SW 1271 (cell line): ENCODE results near the gene UGGT1.

Experiments
- DNase-seq, 2 experiments: peaks; one replicate each; lab custom pipeline; 2025; lab: John Stamatoyannopoulos, UW

Gene UGGT1

GRCh38 chr2:128108166-128108565 is 17.2 kb downstream of the UGGT1 start:
- DNase-seq: no peak

- no peak for DNase-seq
These were observed 18.2 kb downstream of the UGGT1 start for GRCh38 chr2:128109243-128109642.

- DNase-seq: no peak
These were observed 25.1 kb downstream of the UGGT1 start for GRCh38 chr2:128115921-128116623.

GRCh38 chr2:128134573-128134972 is 43.6 kb downstream of the UGGT1 start:
- DNase-seq: no peak

DNA sequence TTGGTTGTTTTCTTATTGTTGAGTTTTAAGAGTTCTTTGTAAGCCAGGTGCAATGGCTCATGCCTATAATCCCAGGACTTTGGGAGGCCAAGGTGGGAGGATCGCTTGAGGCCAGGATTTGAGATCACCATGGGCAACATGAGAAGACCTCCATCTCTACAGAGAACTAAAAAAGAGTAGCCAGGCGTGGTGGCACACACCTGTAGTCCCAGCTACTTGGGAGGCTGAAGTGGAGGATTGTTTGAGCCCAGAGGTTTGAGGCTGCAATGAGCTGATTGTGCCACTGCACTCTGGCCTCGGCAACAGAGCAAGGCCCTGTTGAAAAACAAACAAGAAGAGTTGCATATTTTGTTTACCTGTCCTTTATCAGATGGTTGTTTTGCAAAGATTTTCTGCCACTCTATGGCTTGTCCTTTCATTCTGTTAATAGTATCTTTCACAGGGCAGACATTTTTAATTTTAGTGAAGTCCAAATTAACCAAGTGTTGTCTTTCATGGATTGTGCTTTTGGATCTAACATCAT is 46.2 kb downstream of the UGGT1 start:
- no peak for DNase-seq

GRCh38 chr2:128139624-128140023 is 48.6 kb downstream of the UGGT1 start:
- DNase-seq: no peak

DNA sequence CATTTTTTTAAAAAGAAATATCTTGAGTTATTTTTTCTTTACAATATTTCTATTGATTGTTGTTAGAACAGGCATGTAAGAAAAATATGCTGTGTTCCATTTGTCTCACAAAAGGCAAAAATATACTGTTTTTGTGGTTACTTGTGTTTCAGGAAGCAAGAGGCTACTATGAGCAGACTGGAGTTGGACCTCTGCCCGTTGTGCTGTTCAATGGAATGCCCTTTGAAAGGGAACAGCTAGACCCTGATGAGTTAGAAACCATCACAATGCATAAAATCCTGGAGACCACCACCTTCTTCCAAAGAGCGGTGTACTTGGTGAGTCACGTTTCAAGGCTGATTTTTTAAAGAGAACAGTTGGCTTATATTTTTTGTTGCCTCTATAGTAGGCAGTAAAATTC is 54.7 kb downstream of the UGGT1 start:
- DNase-seq: no peak

DNA sequence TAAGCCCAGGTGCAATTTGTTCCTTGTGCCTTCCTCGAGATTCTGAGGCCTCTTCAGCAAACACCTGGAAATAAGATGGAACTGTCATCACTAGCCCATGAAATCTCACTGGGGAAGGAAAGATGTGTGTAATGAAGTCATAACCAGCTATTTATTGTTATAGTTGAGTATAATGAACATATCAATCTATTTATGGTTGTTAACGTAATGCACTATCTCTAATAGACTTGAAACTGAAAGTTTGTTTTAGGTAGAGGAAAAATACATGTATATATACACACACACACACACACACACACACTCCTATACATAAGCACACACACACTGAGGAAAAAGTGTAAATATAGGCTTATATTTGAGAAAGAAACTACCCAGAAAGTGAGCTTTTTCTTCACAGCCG is 62.8 kb downstream of the UGGT1 start:
- DNase-seq: no peak

- DNase-seq: no peak
These were observed 63.2 kb downstream of the UGGT1 start for GRCh38 chr2:128154225-128154624.

DNA sequence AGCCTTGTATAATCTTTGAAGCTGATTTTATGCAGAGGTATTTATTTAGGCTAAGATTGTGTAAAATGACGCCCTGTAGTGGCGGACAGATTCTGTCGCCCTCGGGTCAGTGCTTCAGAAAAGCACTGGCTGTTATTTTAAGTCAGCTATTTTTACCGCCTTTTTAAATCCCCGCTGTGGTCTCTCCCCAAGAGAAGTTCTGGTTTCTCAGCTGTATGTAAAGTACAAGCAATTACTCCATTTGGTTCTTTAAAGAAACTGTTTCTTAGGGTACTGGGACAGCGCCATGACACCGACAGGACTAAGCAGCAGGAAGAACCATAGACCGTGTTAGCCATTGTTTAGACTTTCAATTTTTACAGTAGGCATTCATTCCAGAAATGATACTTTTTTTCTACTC is 65.0 kb downstream of the UGGT1 start:
- no peak for DNase-seq

DNA sequence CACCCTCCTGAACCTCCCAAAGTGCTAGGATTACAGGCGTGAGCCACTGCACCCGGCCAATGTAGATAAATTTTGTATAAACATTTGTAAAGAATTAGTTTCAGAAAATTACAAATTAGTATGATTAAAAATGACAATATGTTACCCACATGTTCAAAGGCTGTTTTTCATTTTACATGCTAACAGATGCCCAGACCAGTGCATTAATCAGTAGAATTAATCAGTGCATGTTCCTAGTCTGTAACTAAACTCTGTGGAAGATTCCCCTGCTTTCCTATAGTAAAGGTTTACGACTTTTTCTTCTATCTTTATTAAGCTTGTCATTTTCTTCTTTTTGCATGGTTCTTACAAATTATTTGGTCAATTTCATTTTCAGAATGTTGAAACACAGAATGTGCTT is 65.8 kb downstream of the UGGT1 start:
- DNase-seq: no peak

GRCh38 chr2:128157644-128158043 is 66.6 kb downstream of the UGGT1 start:
- DNase-seq: no peak

GRCh38 chr2:128158176-128158575 is 67.2 kb downstream of the UGGT1 start:
- no peak for DNase-seq

DNA sequence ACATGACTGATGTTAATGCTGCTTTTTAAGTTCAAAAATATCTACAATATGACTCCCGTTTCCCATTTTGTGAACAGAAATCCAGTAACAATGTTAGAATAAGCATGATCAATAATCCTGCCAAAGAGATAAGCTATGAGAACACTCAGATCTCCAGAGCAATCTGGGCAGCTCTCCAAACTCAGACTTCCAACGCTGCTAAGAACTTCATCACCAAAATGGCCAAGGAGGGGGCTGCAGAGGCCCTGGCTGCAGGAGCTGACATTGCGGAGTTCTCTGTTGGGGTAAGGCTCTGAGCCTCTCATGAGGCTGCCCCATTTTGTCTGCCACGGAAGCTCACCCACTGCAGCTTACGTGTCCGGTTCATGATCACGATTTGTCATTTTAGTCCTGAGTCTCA is 68.4 kb downstream of the UGGT1 start:
- DNase-seq: no peak

DNA sequence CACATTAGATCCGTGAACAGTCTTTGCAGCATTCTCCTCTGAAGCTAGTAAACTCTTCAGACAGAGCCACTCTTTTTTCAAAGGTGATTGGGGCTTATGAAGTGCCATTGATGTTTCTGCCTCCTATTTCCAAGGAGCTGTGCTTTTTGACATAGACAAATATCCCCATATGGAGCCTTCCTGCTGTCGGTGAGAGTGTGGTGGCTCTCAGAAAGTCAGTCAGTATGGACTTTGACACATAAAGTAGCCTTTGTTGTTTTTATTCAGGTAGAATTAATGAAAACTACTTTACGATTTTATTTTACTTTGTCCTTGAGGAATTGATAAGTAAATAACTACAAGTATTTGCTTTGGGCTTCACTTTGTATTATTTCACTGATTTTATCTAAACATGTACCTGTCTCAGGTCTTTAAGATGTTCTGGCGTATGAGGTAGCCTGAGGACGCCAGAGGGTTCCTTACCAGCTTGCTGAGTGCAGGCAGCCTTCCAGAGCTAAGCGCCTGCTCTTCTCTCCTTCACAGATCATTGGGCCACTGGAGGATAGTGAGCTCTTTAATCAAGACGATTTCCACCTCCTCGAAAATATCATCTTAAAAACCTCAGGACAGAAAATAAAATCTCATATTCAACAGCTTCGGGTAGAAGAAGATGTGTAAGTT is 69.7 kb downstream of the UGGT1 start:
- DNase-seq: no peak

- DNase-seq: no peak
These were observed 71.3 kb downstream of the UGGT1 start for GRCh38 chr2:128162266-128162665.

DNA sequence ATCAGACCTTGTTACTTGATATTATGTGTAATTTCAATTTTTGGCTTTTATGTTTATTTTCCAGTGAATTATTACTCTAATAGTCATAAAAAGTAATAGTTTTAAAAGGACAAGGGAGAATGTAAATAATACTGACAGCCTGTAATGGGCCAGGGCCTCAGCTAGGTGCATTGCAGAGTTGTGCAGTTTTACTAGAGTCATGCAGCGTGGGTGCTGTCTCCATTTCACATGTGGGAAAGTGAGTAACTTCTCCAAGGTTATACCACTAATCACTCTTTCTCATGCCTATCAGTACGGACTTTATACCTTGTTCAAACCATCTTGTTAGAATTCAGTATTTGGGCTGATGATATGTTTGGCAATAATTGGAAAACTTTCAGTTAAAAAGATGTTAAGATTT is 73.3 kb downstream of the UGGT1 start:
- DNase-seq: no peak

- no peak for DNase-seq
These were observed 75.8 kb downstream of the UGGT1 start for GRCh38 chr2:128166746-128167353.

GRCh38 chr2:128169094-128169493 is 78.1 kb downstream of the UGGT1 start:
- no peak for DNase-seq

DNA sequence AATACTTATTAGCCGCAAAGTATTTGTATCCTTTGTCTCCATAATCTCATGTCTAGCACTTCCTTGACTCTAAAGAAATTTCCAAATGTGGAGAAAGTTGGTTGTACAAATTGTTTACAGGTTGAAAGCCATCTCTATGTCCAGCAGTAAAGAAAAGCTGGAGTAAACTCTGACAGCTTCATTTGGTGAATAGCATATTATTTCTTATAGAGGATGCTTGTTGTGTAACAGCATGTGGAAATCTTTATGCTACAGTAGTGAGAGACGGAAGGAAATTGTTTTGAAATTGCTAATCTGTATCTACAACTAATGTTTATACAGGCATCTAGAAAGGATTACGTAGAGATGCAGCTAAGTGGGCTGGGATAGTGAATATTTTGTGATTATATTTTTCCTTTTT is 78.5 kb downstream of the UGGT1 start:
- no peak for DNase-seq

DNA sequence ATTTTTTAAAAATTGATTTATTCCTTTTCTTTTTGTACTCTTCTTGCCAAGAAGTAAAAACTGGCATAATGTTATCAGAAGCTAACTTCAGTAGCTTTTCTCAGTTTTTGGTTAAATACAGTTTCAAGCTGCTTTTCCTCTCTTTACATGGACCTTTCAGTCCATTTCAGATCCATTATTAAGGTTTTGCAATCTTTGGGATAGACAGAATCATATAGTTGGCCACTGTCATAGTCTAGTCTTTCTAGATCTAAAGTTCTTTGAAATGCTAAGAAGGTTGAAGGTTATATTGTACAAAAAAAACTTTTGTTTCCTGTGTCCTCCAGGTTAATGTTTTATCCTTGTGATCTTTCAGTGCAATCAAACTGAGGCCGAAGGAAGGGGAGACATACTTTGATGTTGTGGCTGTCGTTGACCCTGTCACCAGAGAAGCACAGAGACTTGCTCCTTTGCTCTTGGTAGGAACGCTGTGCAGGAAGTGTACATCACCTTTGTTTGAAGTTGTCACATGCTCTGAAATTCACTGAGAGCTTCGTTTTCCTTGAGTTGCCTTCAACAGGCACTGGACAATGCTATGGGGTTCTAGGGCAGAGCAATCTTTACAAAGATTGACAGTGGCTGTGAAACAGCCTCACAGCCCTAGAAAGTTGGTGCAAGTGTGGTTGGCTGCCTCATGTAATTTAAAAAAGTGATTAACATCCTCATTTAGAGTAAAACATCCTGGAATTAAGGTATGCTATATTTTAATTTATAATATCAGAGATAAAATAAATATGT is 79.1 kb downstream of the UGGT1 start:
- DNase-seq: no peak

DNA sequence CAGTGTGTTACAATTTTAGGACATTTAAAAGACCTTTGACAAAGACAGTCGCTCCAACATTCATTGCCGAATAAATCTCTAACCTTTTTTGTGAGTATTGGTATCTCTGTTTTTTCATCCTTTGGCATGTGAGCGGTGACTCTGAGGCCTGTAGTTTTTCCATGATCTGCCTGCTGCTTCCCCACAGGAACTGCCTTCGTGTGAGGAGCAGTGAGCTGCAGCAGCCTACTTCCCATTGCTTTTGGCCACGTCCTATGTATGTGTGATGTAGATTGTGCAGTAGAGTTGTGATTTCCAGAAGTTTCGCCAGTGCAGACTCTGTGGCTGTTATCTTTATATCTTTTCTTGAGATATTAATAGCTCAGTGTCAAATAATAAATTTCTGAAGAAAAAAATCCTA is 79.8 kb downstream of the UGGT1 start:
- DNase-seq: no peak

GRCh38 chr2:128172191-128172590 is 81.2 kb downstream of the UGGT1 start:
- DNase-seq: no peak
